Transverse colon (tissue), 4 donors: ENCODE data around the gene GALNT9. TPM values are rescaled to one million over a fixed set of nuclear protein-coding genes. Genes with fewer than 3 reads are reported as not detected.

Experiments
- DNase-seq: peaks from one replicate; pipeline ENCODE4 v3.0.0-alpha.2; 2019
- H3K27ac ChIP-seq, 4 donors: fragments of 200-600 bp; sonication (generic); 2 replicates each; pipeline ENCODE4 v1.5.1; 2016 to 2018; ENCODE audit warnings: inconsistent platforms in 4 of 4
- H3K27me3 ChIP-seq: fragments of 200-600 bp; sonication (generic); 2 replicates; pipeline ENCODE4 v1.5.1; 2017; ENCODE audit warnings: inconsistent platforms
- H3K36me3 ChIP-seq, 4 donors: fragments of 200-600 bp; sonication (generic); 2 replicates each; pipeline ENCODE4 v1.5.1; 2017 to 2019; ENCODE audit warnings: inconsistent platforms in 4 of 4
- H3K4me1 ChIP-seq, 4 donors: fragments of 200-600 bp; sonication (generic); 2 replicates each; pipeline ENCODE4 v1.5.1; 2017 to 2020; ENCODE audit warnings: inconsistent platforms in 4 of 4
- H3K4me3 ChIP-seq, 4 donors: fragments of 200-600 bp; sonication (generic); 1 replicate in 1 of 4; 2 replicates in 3 of 4; pipeline versions ENCODE4 v1.5.1 to v1.6.1; 2017 to 2019; ENCODE audit warnings: inconsistent platforms in 4 of 4
- H3K9me3 ChIP-seq, 2 donors: fragments of 200-600 bp; sonication (generic); 2 replicates each; pipeline ENCODE4 v1.5.1; 2017 to 2019; ENCODE audit warnings: inconsistent platforms in 2 of 2
- EP300 ChIP-seq: sonication (generic); formaldehyde crosslinking; IDR thresholded peaks from one replicate; pipeline ENCODE4 v1.6.1; 2017; ENCODE audit warnings: antibody characterized with exemption, low read depth
- POLR2A ChIP-seq: fragments of 450-650 bp; IDR thresholded peaks from one replicate; pipeline ENCODE4 v1.6.1; 2016; ENCODE audit warnings: antibody characterized with exemption, mild to moderate bottlenecking, moderate library complexity
- POLR2AphosphoS5 ChIP-seq, 3 donors: sonication (generic); formaldehyde crosslinking; IDR thresholded peaks; one replicate each; pipeline ENCODE4 v1.6.1; 2016; ENCODE audit warnings: antibody characterized with exemption in 3 of 3
- WGBS, 2 donors: methylation state at CpG; one replicate each; pipeline ENCODE4 v1.1.5; 2018; ENCODE audit warnings: low coverage in 1 of 2; 5-methylcytosine and 5-hydroxymethylcytosine counted together
- in situ Hi-C, 4 donors: fragments of 200-750 bp; cut with MboI; loops; one replicate each; pipeline versions ENCODE4 v1.15.0 to v1.15.1; 2017; ENCODE audit warnings: low sequenced_read_pairs in 3 of 4, low pct_ligation_motif_present in 1 of 4, low pct_unique_long_range_greater_than_20kb in 1 of 4
- intact Hi-C: fragments of 100-400 bp; cut with DNase I; formaldehyde crosslinking; loops from one replicate; pipeline ENCODE4 v1.15.1; 2023; ENCODE audit warnings: low total_unique reads
- small RNA-seq, 4 donors: library from RNA; depleted of rRNA; stranded (forward); fragments of <200 nt; gene quantifications; one replicate each; pipeline ENCODE3, GENCODE V24; 2016
- total RNA-seq, 4 donors: library from RNA; depleted of rRNA; stranded (reverse); fragments of >200 nt; gene quantifications; one replicate each; pipeline ENCODE4 v1.1.0, GENCODE V29; 2016
- TF ChIP-seq, protein P1 (sequence below), 5 experiments: fragments of 200-600 bp in 3 of 5; fragments of 450-650 bp in 2 of 5; sonication (generic) in 3 of 5; IDR thresholded peaks; 1 replicate in 2 of 5; 2 replicates in 3 of 5; pipeline ENCODE4 v1.5.1; 2016 to 2017; ENCODE audit warnings: antibody characterized with exemption in 5 of 5, inconsistent platforms in 3 of 5, mild to moderate bottlenecking in 2 of 5, moderate library complexity in 1 of 5

Gene GALNT9
- total RNA-seq, 4 donors from 2014 or later = 0.82 to 4.5 TPM; not detected in 2

DNA sequence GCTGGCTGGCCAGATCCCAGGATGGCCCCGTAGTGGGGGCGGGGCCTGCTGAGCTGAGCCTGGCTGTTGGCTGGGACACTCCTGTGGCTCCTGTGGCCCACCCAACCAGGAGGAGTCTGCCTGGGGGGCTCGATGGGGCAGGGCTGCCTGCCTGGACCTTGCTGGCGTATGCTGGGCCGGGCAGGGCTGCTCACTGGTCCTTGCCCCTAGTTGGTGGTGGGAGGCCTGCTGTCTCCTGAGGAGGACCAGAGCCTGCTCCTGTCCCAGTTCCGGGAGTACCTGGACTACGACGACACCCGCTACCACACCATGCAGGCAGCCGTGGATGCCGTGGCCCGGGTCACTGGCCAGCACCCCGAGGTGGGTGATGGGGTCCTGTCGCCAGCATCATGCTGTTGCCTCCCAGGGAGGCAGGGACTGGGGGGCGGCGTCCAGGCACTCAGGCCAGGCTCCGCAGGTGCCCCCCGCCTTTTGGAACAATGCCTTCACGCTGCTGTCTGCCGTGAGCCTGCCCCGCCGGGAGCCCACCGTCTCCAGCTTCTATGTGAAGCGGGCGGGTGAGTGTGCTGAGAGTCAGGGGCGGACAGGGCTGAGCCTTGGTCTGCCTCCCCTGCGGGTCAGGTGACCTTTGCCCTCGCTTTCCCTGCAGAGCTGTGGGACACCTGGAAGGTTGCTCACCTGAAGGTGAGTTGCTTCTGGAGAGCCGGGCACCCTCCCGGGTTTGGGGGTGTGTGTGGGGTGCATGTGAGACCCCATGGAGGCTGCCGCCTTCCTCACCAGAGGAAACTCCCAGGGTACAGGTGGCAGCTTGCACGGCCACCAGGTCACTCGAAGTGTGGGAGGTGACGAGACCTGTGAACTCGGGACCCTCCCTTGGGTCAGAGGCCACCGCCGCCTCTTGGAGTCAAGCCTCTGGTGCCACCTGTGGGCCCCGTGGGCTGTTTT, 181.7 kb downstream of the GALNT9 start:
- no peaks in the 10 kb centered on the region for H3K27me3 ChIP-seq
- no peaks in the 10 kb centered on the region for H3K9me3 ChIP-seq
- H3K4me1 ChIP-seq = peaks cover 15 to 21% (median 18%) of the 10 kb centered on the region in 4 donors
- intact Hi-C loops (no loop called here), in situ Hi-C loops (no loop called here)
- peaks cover 0 to 5% (median 0%) of the 10 kb centered on the region in 4 donors for H3K36me3 ChIP-seq
- H3K27ac ChIP-seq = no peak overlapping the region
- WGBS, 2 donors = 92% methylated on average over 34 of the region's 38 CpGs; no CpG with 5 or more reads in 1 of the 2 donors
- DNase-seq = no peak
- TF ChIP-seq POLR2AphosphoS5 (IDR thresholded peaks at IDR 0.05) = no peak
- TF ChIP-seq POLR2A = no peak
- TF ChIP-seq, protein P1, sequence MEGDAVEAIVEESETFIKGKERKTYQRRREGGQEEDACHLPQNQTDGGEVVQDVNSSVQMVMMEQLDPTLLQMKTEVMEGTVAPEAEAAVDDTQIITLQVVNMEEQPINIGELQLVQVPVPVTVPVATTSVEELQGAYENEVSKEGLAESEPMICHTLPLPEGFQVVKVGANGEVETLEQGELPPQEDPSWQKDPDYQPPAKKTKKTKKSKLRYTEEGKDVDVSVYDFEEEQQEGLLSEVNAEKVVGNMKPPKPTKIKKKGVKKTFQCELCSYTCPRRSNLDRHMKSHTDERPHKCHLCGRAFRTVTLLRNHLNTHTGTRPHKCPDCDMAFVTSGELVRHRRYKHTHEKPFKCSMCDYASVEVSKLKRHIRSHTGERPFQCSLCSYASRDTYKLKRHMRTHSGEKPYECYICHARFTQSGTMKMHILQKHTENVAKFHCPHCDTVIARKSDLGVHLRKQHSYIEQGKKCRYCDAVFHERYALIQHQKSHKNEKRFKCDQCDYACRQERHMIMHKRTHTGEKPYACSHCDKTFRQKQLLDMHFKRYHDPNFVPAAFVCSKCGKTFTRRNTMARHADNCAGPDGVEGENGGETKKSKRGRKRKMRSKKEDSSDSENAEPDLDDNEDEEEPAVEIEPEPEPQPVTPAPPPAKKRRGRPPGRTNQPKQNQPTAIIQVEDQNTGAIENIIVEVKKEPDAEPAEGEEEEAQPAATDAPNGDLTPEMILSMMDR (IDR thresholded peaks at IDR 0.05) = no peak
- TF ChIP-seq EP300 = no peak
- no peak overlapping the region for H3K4me3 ChIP-seq

- Histone ChIP-seq H3K4me3 (no peak overlapping the region), H3K9me3 (no peaks in the 10 kb centered on the region), H3K27me3 (no peaks in the 10 kb centered on the region), H3K4me1 (peaks cover 16 to 24% (median 23%) of the 10 kb centered on the region in 4 donors), H3K27ac (no peak overlapping the region), H3K36me3 (peaks cover 0 to 5% (median 0%) of the 10 kb centered on the region in 4 donors)
- intact Hi-C loops (no loop called here), in situ Hi-C loops (no loop called here)
- 82% methylated on average over 18 of the region's 19 CpGs; no CpG with 5 or more reads in 1 of the 2 donors for WGBS, 2 donors
- TF ChIP-seq POLR2A (no peak), POLR2AphosphoS5 (IDR thresholded peaks at IDR 0.05) (no peak), EP300 (no peak)
- TF ChIP-seq, protein P1 (IDR thresholded peaks at IDR 0.05) = no peak
- no peak for DNase-seq
These were observed 182.5 kb downstream of the GALNT9 start for GRCh38 chr12:132146772-132147422.

Small RNAs within 50 kb of the gene (small RNA-seq; reads per million reads assigned to genes)
- 0 reads per million in 4 donors for gene AC138466.3

Other genes with a start within 250 kb of the GALNT9 start
- gene DDX51, start 185.3 kb downstream of the GALNT9 start, total RNA-seq = 10 to 100 TPM in 3 of 4 donors, 1 to 10 TPM in 1; 5.3 to 52.7 (median 21.2) TPM
- 10 to 100 TPM in 2 of 4 donors, 1 to 10 TPM in 2; 5.2 to 12.6 (median 9.9) TPM for gene NOC4L, start 185.1 kb downstream of the GALNT9 start, total RNA-seq
- 100 to 1,000 TPM in 1 of 4 donors, 10 to 100 TPM in 3; 23.3 to 306 (median 49.7) TPM for gene FBRSL1, start 160.6 kb upstream of the GALNT9 start, total RNA-seq